CD1c-positive myeloid dendritic cell (primary cell): ENCODE measurements around the gene NFATC1.

Experiments
- DNase-seq: peaks from one replicate; pipeline ENCODE4 v3.0.0-alpha.2; 2016; ENCODE audit errors: extremely low spot score

NFATC1 gene

GRCh38 chr18:79389689-79390088, 6.0 kb upstream of the NFATC1 start:
- no peak for DNase-seq

GRCh38 chr18:79392226-79392625, 3.5 kb upstream of the NFATC1 start:
- no peak for DNase-seq

GRCh38 chr18:79393181-79393634, 2.5 kb upstream of the NFATC1 start:
- DNase-seq = no peak

- DNase-seq = peak; percentile 79
These were observed 1.8 kb upstream of the NFATC1 start for GRCh38 chr18:79393635-79394533.

GRCh38 chr18:79394534-79395307, 1.0 kb upstream of the NFATC1 start:
- peak; percentile 37 for DNase-seq

- no peak for DNase-seq
These were observed 456 bp upstream of the NFATC1 start for GRCh38 chr18:79395308-79395640.

- peak; percentile 43 for DNase-seq
These were observed 909 bp downstream of the NFATC1 start for GRCh38 chr18:79396431-79397246.

- DNase-seq = no peak
These were observed 1.6 kb downstream of the NFATC1 start for GRCh38 chr18:79397247-79397829.

- DNase-seq = no peak
These were observed 2.4 kb downstream of the NFATC1 start for GRCh38 chr18:79397830-79398761.

- peak; percentile 25 for DNase-seq
These were observed 3.7 kb downstream of the NFATC1 start for GRCh38 chr18:79399275-79400081.

- peak; percentile 68 for DNase-seq
These were observed 4.4 kb downstream of the NFATC1 start for GRCh38 chr18:79400091-79400590.

GRCh38 chr18:79400591-79401381, 5.1 kb downstream of the NFATC1 start:
- DNase-seq = peak; percentile 15

- DNase-seq = no peak
These were observed 5.9 kb downstream of the NFATC1 start for GRCh38 chr18:79401494-79402208.

- DNase-seq = no peak
These were observed 6.5 kb downstream of the NFATC1 start for GRCh38 chr18:79402209-79402576.

- peak; percentile 57 for DNase-seq
These were observed 7.4 kb downstream of the NFATC1 start for GRCh38 chr18:79402977-79403722.

GRCh38 chr18:79403723-79404566, 8.2 kb downstream of the NFATC1 start:
- DNase-seq = no peak
